CD4-positive, alpha-beta T cell (primary cell): ENCODE data around the gene CTNNBIP1. TPM values are rescaled to one million over a fixed set of nuclear protein-coding genes. Genes with fewer than 3 reads are reported as not detected.

Experiments
- ATAC-seq: fragments of 200-7000 bp; cut with Tn5 transposase; one replicate; pipeline ENCODE4 v1.10.0; 2022; ENCODE audit warnings: mild to moderate bottlenecking; ENCODE audit not compliant: poor library complexity
- CTCF ChIA-PET: fragments of 350-600 bp; sonication (Branson Sonifier 250); formaldehyde crosslinking; loops from one replicate; lab custom pipeline; 2021; ENCODE audit warnings: antibody characterized with exemption, inconsistent platforms; lab: Charles Lee
- POLR2A ChIA-PET: fragments of 350-600 bp; sonication (Branson Sonifier 250); formaldehyde crosslinking; loops from one replicate; lab custom pipeline; 2021; ENCODE audit warnings: antibody characterized with exemption, inconsistent platforms; lab: Charles Lee
- DNase-seq, 14 experiments: peaks; one replicate each; pipeline ENCODE4 v3.0.0-alpha.2; 2013 to 2020; ENCODE audit warnings: mixed read lengths in 2 of 14
- H3K27ac ChIP-seq, 2 donors: one replicate each; pipeline versions ENCODE4 v1.5.1 to v1.7.0; 2013; ENCODE audit warnings: low read length in 2 of 2, low read depth in 1 of 2, mild to moderate bottlenecking in 1 of 2
- H3K27me3 ChIP-seq, 2 experiments: 1 replicate in 1 of 2; 2 replicates in 1 of 2; pipeline versions ENCODE4 v1.6.1 to v1.7.0; 2013; ENCODE audit warnings: low read length in 2 of 2, control low read depth in 1 of 2, mild to moderate bottlenecking in 1 of 2, moderate library complexity in 1 of 2; ENCODE audit not compliant: insufficient read depth in 2 of 2, control insufficient read depth in 1 of 2
- H3K36me3 ChIP-seq: one replicate; pipeline ENCODE4 v1.6.1; 2013; ENCODE audit warnings: low read length, control low read depth; ENCODE audit not compliant: insufficient read depth
- H3K4me1 ChIP-seq: one replicate; pipeline ENCODE4 v1.6.1; 2013; ENCODE audit warnings: low read length, control low read depth; ENCODE audit not compliant: insufficient read depth
- H3K4me3 ChIP-seq: one replicate; pipeline ENCODE4 v1.5.1; 2013; ENCODE audit warnings: mild to moderate bottlenecking, low read length, moderate library complexity
- H3K9me3 ChIP-seq, 2 experiments: 1 replicate in 1 of 2; 2 replicates in 1 of 2; pipeline versions ENCODE4 v1.6.1 to v1.7.0; 2013; ENCODE audit warnings: low read length in 2 of 2, mild to moderate bottlenecking in 2 of 2, control low read depth in 1 of 2, moderate library complexity in 1 of 2; ENCODE audit not compliant: control insufficient read depth in 1 of 2, insufficient read depth in 1 of 2
- H3K27ac Mint-ChIP-seq: one replicate; pipeline ENCODE4 v1.8.0; 2020; ENCODE audit warnings: mixed read lengths
- H3K27me3 Mint-ChIP-seq: one replicate; pipeline ENCODE4 v1.8.0; 2021; ENCODE audit warnings: mixed read lengths
- H3K36me3 Mint-ChIP-seq: one replicate; pipeline ENCODE4 v1.8.0; 2021; ENCODE audit warnings: low read depth, mixed read lengths
- H3K4me1 Mint-ChIP-seq: one replicate; pipeline ENCODE4 v1.8.0; 2021; ENCODE audit warnings: low read depth, mixed read lengths
- H3K4me3 Mint-ChIP-seq: one replicate; pipeline ENCODE4 v1.8.0; 2020; ENCODE audit warnings: mild to moderate bottlenecking, mixed read lengths
- H3K9me3 Mint-ChIP-seq: one replicate; pipeline ENCODE4 v1.8.0; 2020; ENCODE audit warnings: mixed read lengths
- CTCF ChIP-seq: fragments of 200-600 bp; IDR thresholded peaks from one replicate; pipeline ENCODE4 v1.8.0; 2022; ENCODE audit warnings: antibody characterized with exemption, mild to moderate bottlenecking
- intact Hi-C, 2 experiments: fragments of 100-400 bp; cut with DNase I in 1 of 2; cut with micrococcal nuclease in 1 of 2; formaldehyde crosslinking; loops; one replicate each; pipeline versions ENCODE4 v1.15.1 to v1.9.0; 2023 to 2025; cut with DNase I, micrococcal nuclease
- total RNA-seq, 174 experiments: library from RNA in 2 of 174; stranded (reverse) in 2 of 174; gene quantifications; one replicate each; pipeline ENCODE4 v1.2.3 and lab custom pipeline; 2021 to 2026

CTNNBIP1 gene
- total RNA-seq, 2 experiments from 2014 or later: 6.6 to 6.8 TPM

GRCh38 chr1:9811239-9811966 is 98.7 kb downstream of the CTNNBIP1 start:
- no peaks in the 10 kb centered on the region for H3K27me3 Mint-ChIP-seq
- no peaks in the 10 kb centered on the region for H3K9me3 ChIP-seq
- intact Hi-C loops: no loop called here
- H3K27ac ChIP-seq: no peak overlapping the region
- H3K9me3 Mint-ChIP-seq: no peaks in the 10 kb centered on the region
- peaks cover 58% of the 10 kb centered on the region for H3K4me1 Mint-ChIP-seq
- peaks cover 24% of the 10 kb centered on the region for H3K4me1 ChIP-seq
- ATAC-seq: no peak
- no peaks in the 10 kb centered on the region for H3K36me3 ChIP-seq
- peaks cover 3% of the 10 kb centered on the region for H3K36me3 Mint-ChIP-seq
- no peak overlapping the region for H3K4me3 Mint-ChIP-seq
- no peak for TF ChIP-seq CTCF
- no peak overlapping the region for H3K4me3 ChIP-seq
- H3K27me3 ChIP-seq: no peaks in the 10 kb centered on the region
- ChIA-PET CTCF (interaction anchor here (0.5 kb wide), 1 partner anchor 63 kb away, joined by 3 read pairs; no protein-coding TSS in a partner anchor), POLR2A (interaction anchor here (1.0 kb wide), 1 partner anchor 11 kb away, joined by 3 read pairs; no protein-coding TSS in a partner anchor)
- H3K27ac Mint-ChIP-seq: no peak overlapping the region
- no peak for DNase-seq

GRCh38 chr1:9809100-9809510 is 101.0 kb downstream of the CTNNBIP1 start:
- ATAC-seq (no peak), DNase-seq (no peak)
- no peaks in the 10 kb centered on the region for H3K27me3 Mint-ChIP-seq
- no peaks in the 10 kb centered on the region for H3K9me3 ChIP-seq
- peaks cover 3% of the 10 kb centered on the region for H3K36me3 Mint-ChIP-seq
- H3K9me3 Mint-ChIP-seq: no peaks in the 10 kb centered on the region
- ChIA-PET CTCF (no interaction called here), POLR2A (no interaction called here)
- peak overlapping the region; percentile 15 for H3K27ac Mint-ChIP-seq
- no peaks in the 10 kb centered on the region for H3K36me3 ChIP-seq
- TF ChIP-seq CTCF: no peak
- no peaks in the 10 kb centered on the region for H3K27me3 ChIP-seq
- intact Hi-C loops: no loop called here
- no peak overlapping the region for H3K4me3 Mint-ChIP-seq
- H3K4me1 Mint-ChIP-seq: peaks cover 52% of the 10 kb centered on the region
- H3K27ac ChIP-seq: no peak overlapping the region
- H3K4me3 ChIP-seq: no peak overlapping the region
- peaks cover 32% of the 10 kb centered on the region for H3K4me1 ChIP-seq

- POLR2A ChIA-PET: no interaction called here
- no peaks in the 10 kb centered on the region for H3K27me3 Mint-ChIP-seq
- Histone ChIP-seq H3K27me3 (no peaks in the 10 kb centered on the region), H3K4me3 (no peak overlapping the region), H3K27ac (no peak overlapping the region), H3K9me3 (no peaks in the 10 kb centered on the region), H3K36me3 (no peaks in the 10 kb centered on the region), H3K4me1 (peaks cover 32% of the 10 kb centered on the region)
- DNase-seq (no peak), ATAC-seq (no peak)
- no peak overlapping the region for H3K4me3 Mint-ChIP-seq
- H3K9me3 Mint-ChIP-seq: no peaks in the 10 kb centered on the region
- no peaks in the 10 kb centered on the region for H3K36me3 Mint-ChIP-seq
- TF ChIP-seq CTCF: no peak
- CTCF ChIA-PET: no interaction called here
- intact Hi-C loops: no loop called here
- H3K4me1 Mint-ChIP-seq: peaks cover 49% of the 10 kb centered on the region
- H3K27ac Mint-ChIP-seq: no peak overlapping the region
Observed at GRCh38 chr1:9808459-9808858, 101.6 kb downstream of the CTNNBIP1 start.
